ENCODE data around the gene SLC38A3.

The SLC38A3 gene

DNA sequence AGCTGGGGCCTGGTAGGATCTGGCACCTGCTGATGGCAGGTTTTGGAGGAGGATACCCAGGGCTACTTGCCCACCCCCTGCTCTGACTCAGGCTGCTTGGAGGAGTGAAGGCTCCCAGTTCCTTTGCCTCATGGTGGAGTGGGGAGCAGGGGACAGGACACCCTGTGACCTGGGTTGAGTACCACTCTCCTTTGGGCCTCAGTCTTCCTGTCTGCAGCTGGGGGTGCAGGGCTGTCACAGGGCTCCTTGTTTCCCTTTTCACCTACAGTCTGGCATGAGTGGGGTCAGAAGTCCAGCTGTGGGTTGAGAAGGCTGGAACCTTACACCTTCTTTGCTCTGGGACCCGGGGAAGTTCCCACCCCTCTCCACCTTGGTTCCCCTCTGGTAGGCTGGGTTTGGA lies 35.2 kb upstream of the SLC38A3 start:
- Histone ChIP-seq H2AFZ (ENCODE audit: low read depth, low read length) (no peak overlapping the region), H3K9ac (ENCODE audit: low read length) (no peak overlapping the region), H3K27me3 (ENCODE audit: low read depth, low read length) (no peaks in the 10 kb centered on the region)

GRCh38 chr3:50170689-50171088 lies 34.4 kb upstream of the SLC38A3 start:
- Histone ChIP-seq H3K27me3 (ENCODE audit: low read depth, low read length) (no peaks in the 10 kb centered on the region), H3K9me3 (ENCODE audit: insufficient read depth, low read length) (no peaks in the 10 kb centered on the region), H3K36me3 (replicated peaks; ENCODE audit: low read depth, low read length) (no peaks in the 10 kb centered on the region), H3K79me2 (ENCODE audit: low read length) (no peaks in the 10 kb centered on the region), H3K27ac (ENCODE audit: low read length) (no peak overlapping the region), H3K4me1 (ENCODE audit: low read length) (no peaks in the 10 kb centered on the region), H2AFZ (ENCODE audit: low read depth, low read length) (no peak overlapping the region), H3K9ac (ENCODE audit: low read length) (no peak overlapping the region), H3K4me2 (ENCODE audit: low read length) (no peak overlapping the region), H3K4me3 (ENCODE audit: low read length) (no peak overlapping the region), H4K20me1 (ENCODE audit: insufficient read depth, low read length) (no peaks in the 10 kb centered on the region)
- TF ChIP-seq EZH2phosphoT487 (IDR thresholded peaks at IDR 0.05; ENCODE audit: low read depth), result no peak
- TF ChIP-seq, protein P1, sequence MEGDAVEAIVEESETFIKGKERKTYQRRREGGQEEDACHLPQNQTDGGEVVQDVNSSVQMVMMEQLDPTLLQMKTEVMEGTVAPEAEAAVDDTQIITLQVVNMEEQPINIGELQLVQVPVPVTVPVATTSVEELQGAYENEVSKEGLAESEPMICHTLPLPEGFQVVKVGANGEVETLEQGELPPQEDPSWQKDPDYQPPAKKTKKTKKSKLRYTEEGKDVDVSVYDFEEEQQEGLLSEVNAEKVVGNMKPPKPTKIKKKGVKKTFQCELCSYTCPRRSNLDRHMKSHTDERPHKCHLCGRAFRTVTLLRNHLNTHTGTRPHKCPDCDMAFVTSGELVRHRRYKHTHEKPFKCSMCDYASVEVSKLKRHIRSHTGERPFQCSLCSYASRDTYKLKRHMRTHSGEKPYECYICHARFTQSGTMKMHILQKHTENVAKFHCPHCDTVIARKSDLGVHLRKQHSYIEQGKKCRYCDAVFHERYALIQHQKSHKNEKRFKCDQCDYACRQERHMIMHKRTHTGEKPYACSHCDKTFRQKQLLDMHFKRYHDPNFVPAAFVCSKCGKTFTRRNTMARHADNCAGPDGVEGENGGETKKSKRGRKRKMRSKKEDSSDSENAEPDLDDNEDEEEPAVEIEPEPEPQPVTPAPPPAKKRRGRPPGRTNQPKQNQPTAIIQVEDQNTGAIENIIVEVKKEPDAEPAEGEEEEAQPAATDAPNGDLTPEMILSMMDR (IDR thresholded peaks at IDR 0.05; ENCODE audit: low read depth, low read length), result no peak

More for the DNA sequence above, 35.2 kb upstream of the SLC38A3 start:
- TF ChIP-seq, protein P1 (IDR thresholded peaks at IDR 0.05; ENCODE audit: low read depth, low read length), result no peak
- no peak for TF ChIP-seq EZH2phosphoT487 (IDR thresholded peaks at IDR 0.05; ENCODE audit: low read depth)
- Histone ChIP-seq H3K79me2 (ENCODE audit: low read length) (no peaks in the 10 kb centered on the region), H3K27ac (ENCODE audit: low read length) (no peak overlapping the region), H3K9me3 (ENCODE audit: insufficient read depth, low read length) (no peaks in the 10 kb centered on the region), H3K36me3 (replicated peaks; ENCODE audit: low read depth, low read length) (no peaks in the 10 kb centered on the region), H4K20me1 (ENCODE audit: insufficient read depth, low read length) (no peaks in the 10 kb centered on the region), H3K4me1 (ENCODE audit: low read length) (no peaks in the 10 kb centered on the region), H3K4me2 (ENCODE audit: low read length) (no peak overlapping the region), H3K4me3 (ENCODE audit: low read length) (no peak overlapping the region)

GRCh38 chr3:50171540-50172301 lies 33.4 kb upstream of the SLC38A3 start:
- Histone ChIP-seq H2AFZ (ENCODE audit: low read depth, low read length) (no peak overlapping the region), H3K4me2 (ENCODE audit: low read length) (no peak overlapping the region), H4K20me1 (ENCODE audit: insufficient read depth, low read length) (no peaks in the 10 kb centered on the region), H3K4me3 (ENCODE audit: low read length) (no peak overlapping the region), H3K9me3 (ENCODE audit: insufficient read depth, low read length) (no peaks in the 10 kb centered on the region), H3K9ac (ENCODE audit: low read length) (no peak overlapping the region), H3K36me3 (replicated peaks; ENCODE audit: low read depth, low read length) (no peaks in the 10 kb centered on the region), H3K27me3 (ENCODE audit: low read depth, low read length) (no peaks in the 10 kb centered on the region), H3K27ac (ENCODE audit: low read length) (no peak overlapping the region), H3K4me1 (ENCODE audit: low read length) (no peaks in the 10 kb centered on the region), H3K79me2 (ENCODE audit: low read length) (no peaks in the 10 kb centered on the region)
- no peak for TF ChIP-seq EZH2phosphoT487 (IDR thresholded peaks at IDR 0.05; ENCODE audit: low read depth)
- TF ChIP-seq, protein P1 (IDR thresholded peaks at IDR 0.05; ENCODE audit: low read depth, low read length), result no peak

GRCh38 chr3:50172626-50173220 lies 32.3 kb upstream of the SLC38A3 start:
- no peaks in the 10 kb centered on the region for H3K9me3 ChIP-seq (ENCODE audit: insufficient read depth, low read length)
- TF ChIP-seq EZH2phosphoT487 (IDR thresholded peaks at IDR 0.05; ENCODE audit: low read depth), result no peak
- TF ChIP-seq, protein P1 (IDR thresholded peaks at IDR 0.05; ENCODE audit: low read depth, low read length), result no peak
- no peaks in the 10 kb centered on the region for H3K79me2 ChIP-seq (ENCODE audit: low read length)
- no peak overlapping the region for H3K9ac ChIP-seq (ENCODE audit: low read length)
- H3K4me1 ChIP-seq (ENCODE audit: low read length), result no peaks in the 10 kb centered on the region
- no peak overlapping the region for H2AFZ ChIP-seq (ENCODE audit: low read depth, low read length)
- no peaks in the 10 kb centered on the region for H3K27me3 ChIP-seq (ENCODE audit: low read depth, low read length)
- H3K27ac ChIP-seq (ENCODE audit: low read length), result no peak overlapping the region
- H3K36me3 ChIP-seq (replicated peaks; ENCODE audit: low read depth, low read length), result no peaks in the 10 kb centered on the region
- no peak overlapping the region for H3K4me2 ChIP-seq (ENCODE audit: low read length)
- no peak overlapping the region for H3K4me3 ChIP-seq (ENCODE audit: low read length)
- no peaks in the 10 kb centered on the region for H4K20me1 ChIP-seq (ENCODE audit: insufficient read depth, low read length)

All from OCI-LY3 (cell line).